K562 (cell line): Measurements from ENCODE around the gene HOXD4. TPM values are rescaled to one million over a fixed set of nuclear protein-coding genes. Genes with fewer than 3 reads are reported as not detected.

ENCODE experiments used
- ATAC-seq: fragments of 200-7000 bp; cut with Tn5 transposase; 3 replicates; pipeline ENCODE4 v1.9.1; 2020; ENCODE audit warnings: moderate library complexity
- BruUV-seq: library from RNA; stranded (reverse); fragments of 400-500 nt; replicated peaks from 2 replicates; lab custom pipeline; 2021; lab: Mats Ljungman, UMichigan
- CTCF ChIA-PET: fragments of 300-600 bp; formaldehyde crosslinking; extraction: SDS; loops from one replicate; lab custom pipeline; 2021; ENCODE audit warnings: low intra/inter-chr PET ratio; lab: Yijun Ruan, JAX
- POLR2A ChIA-PET: fragments of 300-600, 350-650 bp; sonication (Branson Sonifier 250); formaldehyde crosslinking; extraction: SDS; loops from one replicate; lab custom pipeline; 2021; ENCODE audit warnings: antibody characterized with exemption, inconsistent platforms; lab: Yijun Ruan, JAX
- DNase-seq, 4 experiments: peaks; one replicate each; pipeline versions ENCODE4 v3.0.0 to v3.0.0-alpha.2; 2011 to 2018; ENCODE audit warnings: low spot score in 3 of 4, mixed read lengths in 3 of 4; ENCODE audit errors: extremely low read depth in 1 of 4
- FAIRE-seq: peaks from 2 replicates; lab custom pipeline; 2011; peaks lifted over from hg19 to GRCh38; lab: Jason Lieb, UNC
- H2AFZ ChIP-seq: 2 replicates; pipeline ENCODE4 v1.6.0; 2011; ENCODE audit warnings: low read depth, low read length, control low read depth, inconsistent platforms
- H3K27ac ChIP-seq: fragments of 200-600 bp; 3 replicates; pipeline ENCODE4 v1.8.0; 2011; ENCODE audit warnings: low read depth, mild to moderate bottlenecking, control low read depth, inconsistent platforms, low read length, moderate library complexity, mixed read lengths; ENCODE audit errors: extremely low read depth
- H3K27me3 ChIP-seq, 2 experiments: fragments of 300-600 bp in 1 of 2; 2 replicates in 1 of 2; 3 replicates in 1 of 2; pipeline versions ENCODE4 v1.6.0 to v1.8.0; 2011; ENCODE audit warnings: inconsistent platforms in 2 of 2, low read length in 2 of 2, mild to moderate bottlenecking in 1 of 2, mixed read lengths in 1 of 2, moderate library complexity in 1 of 2; ENCODE audit not compliant: control insufficient read depth in 2 of 2, insufficient read depth in 2 of 2
- H3K36me3 ChIP-seq: fragments of 300-600 bp; 3 replicates; pipeline ENCODE4 v1.8.0; 2011; ENCODE audit warnings: mild to moderate bottlenecking, low read length, inconsistent platforms; ENCODE audit not compliant: control insufficient read depth, insufficient read depth
- H3K4me1 ChIP-seq, 2 experiments: fragments of 200-600 bp in 1 of 2; replicated peaks in 1 of 2; 2 replicates in 1 of 2; 3 replicates in 1 of 2; pipeline versions ENCODE4 v1.5.1 to v1.8.0; 2011; ENCODE audit warnings: inconsistent platforms in 2 of 2, low read length in 2 of 2, mild to moderate bottlenecking in 1 of 2, mixed read lengths in 1 of 2, moderate library complexity in 1 of 2; ENCODE audit not compliant: control insufficient read depth in 2 of 2, insufficient read depth in 2 of 2
- H3K4me2 ChIP-seq: 2 replicates; pipeline ENCODE4 v1.6.1; 2011; ENCODE audit warnings: low read length, control low read depth, inconsistent platforms, mixed read lengths; ENCODE audit not compliant: insufficient read depth
- H3K4me3 ChIP-seq: fragments of 200-600 bp; sonication (generic), shearing (Covaris generic); 2 replicates; pipeline ENCODE4 v1.5.1; 2016; ENCODE audit warnings: control low read depth, inconsistent platforms
- H3K79me2 ChIP-seq: fragments of 200-600 bp; 3 replicates; pipeline ENCODE4 v1.8.0; 2011; ENCODE audit warnings: low read length, inconsistent platforms; ENCODE audit not compliant: control insufficient read depth, insufficient read depth
- H3K9ac ChIP-seq, 2 experiments: 2 replicates each; pipeline versions ENCODE4 v1.6.0 to v1.6.1; 2011; ENCODE audit warnings: low read depth in 2 of 2, low read length in 2 of 2, control low read depth in 1 of 2, inconsistent platforms in 1 of 2, mild to moderate bottlenecking in 1 of 2, mixed read lengths in 1 of 2; ENCODE audit not compliant: insufficient read depth in 1 of 2
- H3K9me1 ChIP-seq: one replicate; pipeline ENCODE4 v1.6.0; 2011; ENCODE audit warnings: inconsistent platforms, mild to moderate bottlenecking, low read length, moderate library complexity; ENCODE audit not compliant: control insufficient read depth, insufficient read depth
- H3K9me3 ChIP-seq: replicated peaks from 2 replicates; pipeline ENCODE4 v1.5.1; 2011; ENCODE audit warnings: low read depth, low read length, inconsistent platforms; ENCODE audit not compliant: control insufficient read depth, insufficient read depth
- H4K20me1 ChIP-seq: replicated peaks from 2 replicates; pipeline ENCODE4 v1.6.1; 2011; ENCODE audit warnings: low read length, inconsistent platforms, mixed read lengths; ENCODE audit not compliant: control insufficient read depth, insufficient read depth
- E4F1 ChIP-seq: fragments of 250-450 bp; sonication (Bioruptor Pico); IDR thresholded peaks from 2 replicates; pipeline ENCODE4 v1.5.0; 2021; ENCODE audit warnings: mild to moderate bottlenecking, borderline replicate concordance
- HNRNPK ChIP-seq: fragments of 200-400 bp; formaldehyde crosslinking; IDR thresholded peaks from one replicate; pipeline ENCODE4 v1.6.1; 2018; ENCODE audit warnings: mild to moderate bottlenecking, low read depth, low read length; ENCODE audit not compliant: poor library complexity, severe bottlenecking
- NFYB ChIP-seq: IDR thresholded peaks from 2 replicates; pipeline ENCODE4 v1.6.1; 2011; ENCODE audit warnings: mild to moderate bottlenecking, moderate library complexity; ENCODE audit not compliant: insufficient read length; ENCODE audit errors: extremely low read depth
- NR0B1 ChIP-seq: fragments of 450-650 bp; IDR thresholded peaks from one replicate; pipeline ENCODE4 v1.6.1; 2018; ENCODE audit warnings: mild to moderate bottlenecking, moderate library complexity; ENCODE audit not compliant: partially characterized antibody
- RBM15 ChIP-seq: fragments of 200-400 bp; formaldehyde crosslinking; IDR thresholded peaks from 2 replicates; pipeline ENCODE4 v1.6.1; 2018; ENCODE audit warnings: mild to moderate bottlenecking, low read length, moderate library complexity; ENCODE audit not compliant: insufficient read depth
- RFX1 ChIP-seq: fragments of 450-650 bp; IDR thresholded peaks from 2 replicates; pipeline ENCODE4 v1.6.1; 2016; ENCODE audit warnings: mild to moderate bottlenecking, moderate library complexity
- RUNX1 ChIP-seq: sonication (generic); IDR thresholded peaks from 2 replicates; pipeline ENCODE4 v1.6.1; 2016; ENCODE audit warnings: antibody characterized with exemption, low read depth
- SP2 ChIP-seq: IDR thresholded peaks from 2 replicates; pipeline ENCODE4 v1.6.1; 2011; ENCODE audit warnings: mild to moderate bottlenecking, low read depth, low read length, moderate library complexity; ENCODE audit not compliant: poor library complexity, severe bottlenecking; ENCODE audit errors: extremely low read depth
- TFAM ChIP-seq: fragments of 250-450 bp; sonication (Bioruptor Pico); conservative IDR thresholded peaks from 2 replicates; pipeline ENCODE4 v1.5.0; 2021; ENCODE audit warnings: mild to moderate bottlenecking, moderate library complexity
- WGBS: fragments of 100-300 bp; shearing (Covaris generic); methylation state at CpG from one replicate; pipeline ENCODE4 v1.1.6; 2016; ENCODE audit warnings: low coverage, mixed read lengths; ENCODE audit not compliant: insufficient coverage; ENCODE audit errors: missing lambda C conversion rate; 5-methylcytosine and 5-hydroxymethylcytosine counted together
- in situ Hi-C: fragments of 300-500 bp; cut with MboI; formaldehyde crosslinking; loops from 4 replicates; pipeline ENCODE4 v1.15.0; 2018; ENCODE audit warnings: inconsistent platforms, mixed read lengths
- intact Hi-C: fragments of 100-400 bp; cut with micrococcal nuclease; formaldehyde crosslinking; loops from 2 replicates; pipeline ENCODE4 v1.14.2; 2022
- polyA plus RNA-seq, 8 experiments: library from polyadenylated mRNA; depleted of rRNA in 4 of 8; stranded (reverse) in 5 of 8; unstranded in 3 of 8; fragments of >200 nt; fragmentation: Nextera tagmentation in 2 of 8; fragmentation: Illumina TruSeq in 1 of 8; extraction: Ambion mirVana in 2 of 8; extraction: Trizol in 1 of 8; gene quantifications; 2 replicates each; pipeline versions ENCODE4 v1.2.1 to v1.2.3, GENCODE V29; 2011 to 2014; ENCODE audit warnings: inconsistent platforms in 1 of 8, missing spikeins in 1 of 8
- total RNA-seq, 7 experiments: library from RNA; depleted of rRNA in 6 of 7; stranded (reverse); fragments of >200 nt in 6 of 7; fragmentation: Illumina TruSeq in 2 of 7; extraction: Trizol in 2 of 7; gene quantifications; 2 replicates each; pipeline versions ENCODE4 v1.2.1 to v1.2.3, GENCODE V29; 2011 to 2021; ENCODE audit warnings: low replicate concordance in 1 of 7

The HOXD4 gene
- total and polyA plus RNA-seq, 9 of the 15 experiments (the other 6 are each of a cell fraction or from before 2014, with no cell fraction given) = not detected

GRCh38 chr2:176142281-176142680 is 9.1 kb upstream of the HOXD4 start (continued):
- TF ChIP-seq RBM15 = no peak
- no peak for TF ChIP-seq RUNX1
- TF ChIP-seq NFYB = no peak
- TF ChIP-seq HNRNPK = no peak
- TF ChIP-seq E4F1 (CRISPR knock-in tag) = no peak

- POLR2A ChIA-PET = interaction anchor here (0.6 kb wide), 2 partner anchors 270 to 309 kb away, joined by 3 read pairs; no protein-coding TSS in a partner anchor
- Histone ChIP-seq H2AFZ (no peak overlapping the region), H4K20me1 (no peaks in the 10 kb centered on the region; the same call in 1 of the 2 replicates), H3K9ac (no peak overlapping the region), H3K9me3 (no peaks in the 10 kb centered on the region; the same call in 1 of the 2 replicates), H3K4me1 (peaks cover 0 to 6% of the 10 kb centered on the region in 2 experiments; a peak in 2 of 5 replicates), H3K4me2 (no peak overlapping the region), H3K27ac (no peak overlapping the region), H3K4me3 (no peak overlapping the region), H3K27me3 (peaks cover 41 to 49% of the 10 kb centered on the region in 2 experiments), H3K36me3 (no peaks in the 10 kb centered on the region), H3K79me2 (no peaks in the 10 kb centered on the region), H3K9me1 (no peaks in the 10 kb centered on the region)
- in situ Hi-C loops = loop anchor here (25.0 kb wide), 2 partner anchors 667 to 1617 kb away; no protein-coding TSS in a partner anchor
- FAIRE-seq (no peak), DNase-seq (no peak), ATAC-seq (no peak)
- TF ChIP-seq RFX1 (no peak), NR0B1 (no peak), TFAM (CRISPR knock-in tag) (no peak), SP2 (no peak)
- 0% methylated on average over 4 of the region's 4 CpGs for WGBS
- BruUV-seq = no TSS peak
- intact Hi-C loops = loop anchor here (10.0 kb wide), 2 partner anchors 229 to 1609 kb away; no protein-coding TSS in a partner anchor
- CTCF ChIA-PET = no interaction called here
Measured at GRCh38 chr2:176145085-176145969, 6.0 kb upstream of the HOXD4 start.
